ENCODE measurements around the gene SSBP2. TPM values are rescaled to one million over a fixed set of nuclear protein-coding genes. Genes with fewer than 3 reads are reported as not detected.

The SSBP2 gene
- total and polyA plus RNA-seq, 5 donors from 2014 or later = 17.6 to 43.0 (median 37.4) TPM

Other genes starting within 250 kb of the SSBP2 start
- 7.5 TPM for gene ATG10, start 220.9 kb upstream of the SSBP2 start, total RNA-seq
- gene ATG10, start 220.9 kb upstream of the SSBP2 start, polyA plus RNA-seq = 10 to 100 TPM in 2 of 4 donors, 1 to 10 TPM in 2; 8.0 to 13.2 (median 10.6) TPM